PC-9 (cell line): ENCODE data around the gene H6PD. TPM values are rescaled to one million over a fixed set of nuclear protein-coding genes. Genes with fewer than 3 reads are reported as not detected.

Experiments used
- BruUV-seq: library from RNA; stranded (reverse); fragments of 400-500 nt; replicated peaks from 2 replicates; lab custom pipeline; 2021; lab: Mats Ljungman, UMichigan
- CTCF ChIA-PET: fragments of 300-600 bp; sonication (Branson Sonifier 250); formaldehyde crosslinking; loops from one replicate; lab custom pipeline; 2022; ENCODE audit warnings: antibody characterized with exemption; lab: Charles Lee
- POLR2A ChIA-PET: fragments of 300-600 bp; sonication (Branson Sonifier 250); formaldehyde crosslinking; loops from one replicate; lab custom pipeline; 2022; ENCODE audit warnings: antibody characterized with exemption; ENCODE audit not compliant: unreplicated experiment; lab: Charles Lee
- DNase-seq, 2 experiments: peaks; one replicate each; pipeline versions ENCODE4 v3.0.0 to v3.0.0-alpha.2; 2015 to 2022; ENCODE audit warnings: mixed read lengths in 1 of 2
- H2AFZ ChIP-seq: fragments of 200-600 bp; sonication (generic); 2 replicates; pipeline ENCODE4 v1.8.1; 2017; ENCODE audit warnings: antibody characterized with exemption
- H3F3A ChIP-seq: fragments of 200-600 bp; sonication (generic); 2 replicates; pipeline ENCODE4 v1.8.1; 2017; ENCODE audit warnings: antibody characterized with exemption, mild to moderate bottlenecking, low read depth; ENCODE audit not compliant: insufficient read depth
- H3K27ac ChIP-seq: fragments of 200-600 bp; sonication (generic); 2 replicates; pipeline ENCODE4 v1.6.1; 2016; ENCODE audit warnings: mixed run types
- H3K27me3 ChIP-seq: fragments of 200-600 bp; sonication (generic); 2 replicates; pipeline ENCODE4 v1.6.1; 2016; ENCODE audit warnings: low read depth, mixed run types; ENCODE audit not compliant: insufficient read depth
- H3K36me3 ChIP-seq: fragments of 200-600 bp; sonication (generic); 2 replicates; pipeline ENCODE4 v1.6.1; 2016; ENCODE audit warnings: low read depth, mixed run types
- H3K4me1 ChIP-seq: fragments of 200-600 bp; sonication (generic); replicated peaks from 2 replicates; pipeline ENCODE4 v1.6.1; 2016; ENCODE audit warnings: mixed run types; ENCODE audit not compliant: insufficient read depth
- H3K4me2 ChIP-seq: fragments of 200-600 bp; sonication (generic); 2 replicates; pipeline ENCODE4 v1.6.1; 2017; ENCODE audit warnings: mixed run types
- H3K4me3 ChIP-seq: fragments of 200-600 bp; sonication (generic); 2 replicates; pipeline ENCODE4 v1.6.1; 2016; ENCODE audit warnings: mixed run types
- H3K79me2 ChIP-seq: fragments of 200-600 bp; sonication (generic); 2 replicates; pipeline ENCODE4 v1.6.1; 2017; ENCODE audit warnings: low read depth, mixed run types
- H3K9me2 ChIP-seq: fragments of 200-600 bp; sonication (generic); 2 replicates; pipeline ENCODE4 v1.8.1; 2017; ENCODE audit warnings: mild to moderate bottlenecking; ENCODE audit not compliant: insufficient read depth
- H3K9me3 ChIP-seq: fragments of 200-600 bp; sonication (generic); 2 replicates; pipeline ENCODE4 v1.8.1; 2016; ENCODE audit warnings: low read depth; ENCODE audit not compliant: insufficient read depth
- H4K20me1 ChIP-seq: fragments of 200-600 bp; sonication (generic); 2 replicates; pipeline ENCODE4 v1.8.1; 2017; ENCODE audit not compliant: insufficient read depth
- EZH2 ChIP-seq: fragments of 200-600 bp; sonication (generic); IDR thresholded peaks from 2 replicates; pipeline ENCODE4 v1.8.0; 2017; ENCODE audit warnings: antibody characterized with exemption, low read depth
- intact Hi-C: fragments of 100-400 bp; cut with micrococcal nuclease; formaldehyde crosslinking; loops from one replicate; pipeline ENCODE4 v1.10.0; 2022; ENCODE audit not compliant: unreplicated experiment
- total RNA-seq: library from RNA; stranded (reverse); gene quantifications from 2 replicates; pipeline ENCODE4 v1.2.3, GENCODE V29; 2021
- TF ChIP-seq, protein P1 (sequence below): fragments of 200-600 bp; sonication (generic); conservative IDR thresholded peaks from 2 replicates; pipeline ENCODE4 v1.6.1; 2017; ENCODE audit warnings: mixed run types, antibody characterized with exemption, mild to moderate bottlenecking, moderate library complexity

H6PD gene
- total RNA-seq, 1 experiment from 2014 or later = 31.1 TPM

DNA sequence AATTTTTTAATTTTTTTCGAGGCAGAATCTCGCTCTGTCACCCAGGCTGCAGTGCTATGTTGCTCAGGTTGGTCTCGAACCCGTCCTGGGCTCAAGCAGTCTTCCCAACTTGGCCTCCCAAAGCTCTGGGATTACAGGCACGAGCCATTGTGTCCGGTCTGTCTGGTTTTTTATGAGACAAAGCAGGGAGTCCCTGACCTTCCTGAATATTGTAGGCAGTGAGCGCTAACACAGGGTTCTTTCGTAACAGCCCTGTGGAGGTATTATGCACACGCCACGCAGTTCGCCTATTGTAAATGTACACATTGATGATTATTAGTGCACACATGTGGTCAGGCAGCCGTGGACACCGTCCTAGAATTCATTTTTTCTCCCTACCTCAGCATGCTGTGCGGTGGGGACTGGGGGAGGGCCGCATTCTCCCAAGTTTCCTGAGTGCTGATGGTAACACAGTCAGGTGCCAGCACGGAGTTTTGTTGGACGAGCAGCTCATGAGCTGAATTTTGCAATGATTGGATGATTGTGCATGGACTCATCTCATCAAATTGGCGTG lies 77.7 kb downstream of the H6PD start:
- Histone ChIP-seq H3K9me2 (no peaks in the 10 kb centered on the region), H3K27ac (no peak overlapping the region), H3K36me3 (no peaks in the 10 kb centered on the region), H3K4me3 (no peak overlapping the region), H3F3A (no peaks in the 10 kb centered on the region), H2AFZ (no peak overlapping the region), H3K4me2 (no peak overlapping the region), H3K79me2 (peaks cover 35% of the 10 kb centered on the region), H3K9me3 (no peaks in the 10 kb centered on the region), H3K27me3 (no peaks in the 10 kb centered on the region), H4K20me1 (no peaks in the 10 kb centered on the region), H3K4me1 (no peaks in the 10 kb centered on the region)
- intact Hi-C loops = no loop called here
- no TSS peak for BruUV-seq
- no peak for DNase-seq
- POLR2A ChIA-PET = no interaction called here
- CTCF ChIA-PET = no interaction called here
- TF ChIP-seq, protein P1, sequence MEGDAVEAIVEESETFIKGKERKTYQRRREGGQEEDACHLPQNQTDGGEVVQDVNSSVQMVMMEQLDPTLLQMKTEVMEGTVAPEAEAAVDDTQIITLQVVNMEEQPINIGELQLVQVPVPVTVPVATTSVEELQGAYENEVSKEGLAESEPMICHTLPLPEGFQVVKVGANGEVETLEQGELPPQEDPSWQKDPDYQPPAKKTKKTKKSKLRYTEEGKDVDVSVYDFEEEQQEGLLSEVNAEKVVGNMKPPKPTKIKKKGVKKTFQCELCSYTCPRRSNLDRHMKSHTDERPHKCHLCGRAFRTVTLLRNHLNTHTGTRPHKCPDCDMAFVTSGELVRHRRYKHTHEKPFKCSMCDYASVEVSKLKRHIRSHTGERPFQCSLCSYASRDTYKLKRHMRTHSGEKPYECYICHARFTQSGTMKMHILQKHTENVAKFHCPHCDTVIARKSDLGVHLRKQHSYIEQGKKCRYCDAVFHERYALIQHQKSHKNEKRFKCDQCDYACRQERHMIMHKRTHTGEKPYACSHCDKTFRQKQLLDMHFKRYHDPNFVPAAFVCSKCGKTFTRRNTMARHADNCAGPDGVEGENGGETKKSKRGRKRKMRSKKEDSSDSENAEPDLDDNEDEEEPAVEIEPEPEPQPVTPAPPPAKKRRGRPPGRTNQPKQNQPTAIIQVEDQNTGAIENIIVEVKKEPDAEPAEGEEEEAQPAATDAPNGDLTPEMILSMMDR = no peak
- no peak for TF ChIP-seq EZH2

DNA sequence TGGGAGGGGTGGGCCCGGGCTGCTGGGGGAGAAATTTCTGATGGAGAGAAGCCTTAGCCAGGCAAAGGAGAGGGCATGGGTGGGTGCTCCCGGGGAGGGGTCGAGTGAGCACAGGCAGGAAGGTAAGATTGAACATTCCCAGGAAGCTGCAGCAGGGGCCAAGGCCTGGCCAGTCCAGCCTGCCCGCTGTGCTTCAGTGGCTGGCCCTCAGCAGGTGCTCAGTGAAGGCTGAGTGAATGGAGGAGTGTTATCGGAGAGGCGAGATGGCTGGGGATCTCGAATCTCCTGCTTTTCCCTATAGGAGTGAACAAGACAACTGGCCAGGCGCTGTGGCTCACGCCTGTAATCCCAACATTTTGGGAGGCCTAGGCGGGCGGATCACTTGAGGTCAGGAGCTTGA lies 79.0 kb downstream of the H6PD start:
- Histone ChIP-seq H3K36me3 (no peaks in the 10 kb centered on the region), H2AFZ (no peak overlapping the region), H3K27ac (no peak overlapping the region), H3K27me3 (no peaks in the 10 kb centered on the region), H3K9me3 (no peaks in the 10 kb centered on the region), H3K4me3 (no peak overlapping the region), H3K79me2 (peaks cover 22% of the 10 kb centered on the region), H3K4me2 (no peak overlapping the region), H3F3A (no peaks in the 10 kb centered on the region), H3K9me2 (no peaks in the 10 kb centered on the region), H4K20me1 (no peaks in the 10 kb centered on the region), H3K4me1 (no peaks in the 10 kb centered on the region)
- BruUV-seq = no TSS peak
- ChIA-PET CTCF (no interaction called here), POLR2A (no interaction called here)
- no peak for DNase-seq
- intact Hi-C loops = no loop called here
- TF ChIP-seq EZH2 = no peak
- TF ChIP-seq, protein P1 = no peak

DNA sequence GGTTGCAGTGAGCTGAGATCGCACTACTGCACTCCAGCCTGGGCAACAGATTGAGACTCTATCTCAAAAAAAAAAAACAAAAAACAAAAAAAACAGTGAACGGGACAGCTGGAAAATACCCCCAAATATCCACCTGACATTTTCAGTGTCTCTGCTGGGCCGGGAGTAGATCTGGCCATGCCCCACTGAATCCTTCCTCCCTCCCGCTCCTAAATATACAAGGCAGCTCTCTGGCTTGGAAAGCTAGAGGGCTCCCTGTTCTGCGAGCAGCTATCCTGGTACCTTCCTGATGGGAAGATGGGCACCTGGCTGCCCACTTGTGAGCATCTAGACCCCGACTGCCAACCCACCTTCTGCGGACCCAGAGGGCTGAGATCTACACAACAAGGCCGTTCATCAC lies 79.5 kb downstream of the H6PD start:
- Histone ChIP-seq H3F3A (no peaks in the 10 kb centered on the region), H3K4me3 (no peak overlapping the region), H3K79me2 (peaks cover 16% of the 10 kb centered on the region), H3K4me1 (no peaks in the 10 kb centered on the region), H3K9me3 (no peaks in the 10 kb centered on the region), H2AFZ (no peak overlapping the region), H3K36me3 (no peaks in the 10 kb centered on the region), H3K4me2 (no peak overlapping the region), H3K27ac (no peak overlapping the region), H4K20me1 (no peaks in the 10 kb centered on the region), H3K9me2 (no peaks in the 10 kb centered on the region), H3K27me3 (no peaks in the 10 kb centered on the region)
- no peak for DNase-seq
- POLR2A ChIA-PET = no interaction called here
- no TSS peak for BruUV-seq
- no peak for TF ChIP-seq EZH2
- TF ChIP-seq, protein P1 = no peak
- CTCF ChIA-PET = no interaction called here
- intact Hi-C loops = no loop called here
